Glomerular visceral epithelial cell (primary cell): ENCODE results near the gene SYT13.
A peak's percentile ranks its signal among the peaks of the same experiment; 100 is the strongest.
"Not testable (repeated sequence)": the region's sequence is repeated elsewhere in the genome, so short reads cannot be mapped to it uniquely, and the experiment has no call there.

Experiments
- DNase-seq: peaks from one replicate; pipeline ENCODE4 v3.0.0-alpha.2; 2016; ENCODE audit errors: extremely low spot score

SYT13 gene

GRCh38 chr11:45273509-45273908 lies 12.6 kb downstream of the SYT13 start:
- peak; percentile 39 for DNase-seq

- no peak for DNase-seq
Measured at GRCh38 chr11:45272701-45273100, 13.4 kb downstream of the SYT13 start.

GRCh38 chr11:45270946-45271716 lies 15.0 kb downstream of the SYT13 start:
- DNase-seq: no peak

- no peak for DNase-seq
Measured at GRCh38 chr11:45269678-45270077, 16.5 kb downstream of the SYT13 start.

GRCh38 chr11:45267652-45268299 lies 18.4 kb downstream of the SYT13 start:
- DNase-seq: peak; percentile 56

- no peak for DNase-seq
Measured at GRCh38 chr11:45267052-45267451, 19.1 kb downstream of the SYT13 start.

GRCh38 chr11:45266676-45267020 lies 19.5 kb downstream of the SYT13 start:
- DNase-seq: no peak

- no peak for DNase-seq
Measured at GRCh38 chr11:45265969-45266675, 20.0 kb downstream of the SYT13 start.

- peak; percentile 81 for DNase-seq
Measured at GRCh38 chr11:45264839-45265515, 21.2 kb downstream of the SYT13 start.

GRCh38 chr11:45263773-45264172 lies 22.4 kb downstream of the SYT13 start:
- DNase-seq: no peak

- DNase-seq: no peak
Measured at GRCh38 chr11:45262900-45263299, 23.2 kb downstream of the SYT13 start.

- DNase-seq: no peak
Measured at GRCh38 chr11:45260071-45260470, 26.1 kb downstream of the SYT13 start.

GRCh38 chr11:45259592-45259991 lies 26.5 kb downstream of the SYT13 start:
- peak; percentile 78 for DNase-seq

GRCh38 chr11:45258982-45259530 lies 27.1 kb downstream of the SYT13 start:
- no peak for DNase-seq

- DNase-seq: peak; percentile 28
Measured at GRCh38 chr11:45254070-45254469, 32.1 kb downstream of the SYT13 start.

- DNase-seq: no peak
Measured at GRCh38 chr11:45253640-45254039, 32.5 kb downstream of the SYT13 start.

GRCh38 chr11:45252877-45253276 lies 33.3 kb downstream of the SYT13 start:
- DNase-seq: no peak

- peak; percentile 22 for DNase-seq
Measured at GRCh38 chr11:45252134-45252856, 33.8 kb downstream of the SYT13 start.

GRCh38 chr11:45250035-45250718 lies 36.0 kb downstream of the SYT13 start:
- no peak for DNase-seq

GRCh38 chr11:45249372-45249771 lies 36.8 kb downstream of the SYT13 start:
- not testable (repeated sequence) for DNase-seq
